H9 (cell line): Measurements from ENCODE around the gene AP2A1. TPM values are rescaled to one million over a fixed set of nuclear protein-coding genes. Genes with fewer than 3 reads are reported as not detected.

Source experiments
- DNase-seq: peaks from one replicate; pipeline ENCODE4 v3.0.0-alpha.2; 2017
- H2AFZ ChIP-seq: one replicate; pipeline ENCODE4 v1.6.1; 2013; ENCODE audit warnings: mild to moderate bottlenecking, low read length, control low read depth, moderate library complexity
- H2AK5ac ChIP-seq: 2 replicates; pipeline ENCODE4 v1.6.1; 2013; ENCODE audit warnings: low read length, control low read depth, mixed read lengths; ENCODE audit not compliant: insufficient read length
- H2BK120ac ChIP-seq: one replicate; pipeline ENCODE4 v1.6.1; 2013; ENCODE audit warnings: low read depth, mild to moderate bottlenecking, low read length, control low read depth, inconsistent platforms; ENCODE audit not compliant: poor library complexity, severe bottlenecking
- H2BK12ac ChIP-seq: 2 replicates; pipeline ENCODE4 v1.6.1; 2013; ENCODE audit warnings: low read length, control low read depth, mixed read lengths, low read depth; ENCODE audit not compliant: insufficient read length
- H2BK15ac ChIP-seq: 2 replicates; pipeline ENCODE4 v1.6.1; 2013; ENCODE audit warnings: low read depth, low read length, control low read depth
- H2BK20ac ChIP-seq: one replicate; pipeline ENCODE4 v1.6.1; 2013; ENCODE audit warnings: low read depth, mild to moderate bottlenecking, low read length, control low read depth, inconsistent platforms; ENCODE audit not compliant: poor library complexity, severe bottlenecking
- H2BK5ac ChIP-seq: 2 replicates; pipeline ENCODE4 v1.6.1; 2013; ENCODE audit warnings: low read length, control low read depth, mixed read lengths; ENCODE audit not compliant: insufficient read length
- H3K14ac ChIP-seq: 2 replicates; pipeline ENCODE4 v1.6.1; 2013; ENCODE audit warnings: low read length, control low read depth; ENCODE audit not compliant: insufficient read depth
- H3K18ac ChIP-seq: 2 replicates; pipeline ENCODE4 v1.6.1; 2013; ENCODE audit warnings: low read depth, mild to moderate bottlenecking, mixed read lengths, low read length, control low read depth; ENCODE audit not compliant: insufficient read length
- H3K23ac ChIP-seq: 2 replicates; pipeline ENCODE4 v1.6.1; 2013; ENCODE audit warnings: low read length, control low read depth, mixed read lengths, low read depth; ENCODE audit not compliant: insufficient read length
- H3K23me2 ChIP-seq: 2 replicates; pipeline ENCODE4 v1.6.1; 2013; ENCODE audit warnings: low read depth, mild to moderate bottlenecking, mixed read lengths, low read length, control low read depth; ENCODE audit not compliant: insufficient read length, poor library complexity, severe bottlenecking
- H3K27ac ChIP-seq: 2 replicates; pipeline ENCODE4 v1.5.1; 2013; ENCODE audit warnings: low read length, control low read depth, mixed read lengths, low read depth; ENCODE audit not compliant: insufficient read length
- H3K27me3 ChIP-seq: 2 replicates; pipeline ENCODE4 v1.6.1; 2013; ENCODE audit warnings: low read length, control low read depth, inconsistent platforms; ENCODE audit not compliant: insufficient read depth
- H3K4ac ChIP-seq: 2 replicates; pipeline ENCODE4 v1.6.1; 2013; ENCODE audit warnings: low read depth, mild to moderate bottlenecking, control low read depth, inconsistent platforms, low read length, moderate library complexity
- H3K4me1 ChIP-seq: 2 replicates; pipeline ENCODE4 v1.6.1; 2013; ENCODE audit warnings: low read length, control low read depth, inconsistent platforms; ENCODE audit not compliant: insufficient read depth
- H3K4me2 ChIP-seq: 2 replicates; pipeline ENCODE4 v1.6.1; 2013; ENCODE audit warnings: low read length, control low read depth, mixed read lengths; ENCODE audit not compliant: insufficient read length, insufficient read depth
- H3K56ac ChIP-seq: 2 replicates; pipeline ENCODE4 v1.6.1; 2013; ENCODE audit warnings: low read depth, mild to moderate bottlenecking, mixed read lengths, low read length, control low read depth; ENCODE audit not compliant: insufficient read length
- H3K79me1 ChIP-seq: 2 replicates; pipeline ENCODE4 v1.6.1; 2013; ENCODE audit warnings: low read depth, mild to moderate bottlenecking, moderate library complexity, low read length, control low read depth, inconsistent platforms; ENCODE audit not compliant: insufficient read depth, poor library complexity, severe bottlenecking
- H3K79me2 ChIP-seq: 2 replicates; pipeline ENCODE4 v1.6.1; 2013; ENCODE audit warnings: low read length, control low read depth, inconsistent platforms; ENCODE audit not compliant: insufficient read depth
- H3K9ac ChIP-seq: 2 replicates; pipeline ENCODE4 v1.6.1; 2013; ENCODE audit warnings: low read length, control low read depth, mixed read lengths; ENCODE audit not compliant: insufficient read length; ENCODE audit errors: extremely low read depth
- H3K9me3 ChIP-seq: one replicate; pipeline ENCODE4 v1.6.1; 2013; ENCODE audit warnings: low read depth, low read length, inconsistent platforms; ENCODE audit not compliant: control insufficient read depth
- H3T11ph ChIP-seq: one replicate; pipeline ENCODE4 v1.6.1; 2013; ENCODE audit warnings: mild to moderate bottlenecking, low read length, control low read depth, inconsistent platforms
- H4K20me1 ChIP-seq: one replicate; pipeline ENCODE4 v1.6.1; 2013; ENCODE audit not compliant: control insufficient read depth, insufficient read length, insufficient read depth
- H4K5ac ChIP-seq: 2 replicates; pipeline ENCODE4 v1.6.1; 2013; ENCODE audit warnings: low read depth, mild to moderate bottlenecking, mixed read lengths, low read length, control low read depth; ENCODE audit not compliant: insufficient read length
- H4K8ac ChIP-seq: replicated peaks from 2 replicates; pipeline ENCODE4 v1.6.1; 2013; ENCODE audit warnings: low read length, control low read depth, mixed read lengths, low read depth; ENCODE audit not compliant: insufficient read length
- H4K91ac ChIP-seq: 2 replicates; pipeline ENCODE4 v1.6.1; 2013; ENCODE audit warnings: low read depth, mild to moderate bottlenecking, moderate library complexity, mixed read lengths, low read length, control low read depth; ENCODE audit not compliant: insufficient read length
- H3K27ac Mint-ChIP-seq, 3 experiments: 2 replicates in 2 of 3; 3 replicates in 1 of 3; pipeline ENCODE4 v1.8.0; 2020 to 2021; ENCODE audit warnings: mixed read lengths in 3 of 3, mild to moderate bottlenecking in 1 of 3, moderate library complexity in 1 of 3
- H3K27me3 Mint-ChIP-seq: 2 replicates; pipeline ENCODE4 v1.8.0; 2021; ENCODE audit warnings: low read depth, mild to moderate bottlenecking, moderate library complexity, mixed read lengths
- H3K36me3 Mint-ChIP-seq, 3 experiments: 2 replicates in 2 of 3; 3 replicates in 1 of 3; pipeline ENCODE4 v1.8.0; 2020 to 2021; ENCODE audit warnings: low read depth in 3 of 3, mixed read lengths in 3 of 3; ENCODE audit not compliant: insufficient read depth in 1 of 3
- H3K4me1 Mint-ChIP-seq, 2 experiments: 2 replicates each; pipeline ENCODE4 v1.8.0; 2020; ENCODE audit warnings: mixed read lengths in 2 of 2
- H3K4me3 Mint-ChIP-seq, 2 experiments: 2 replicates in 1 of 2; 3 replicates in 1 of 2; pipeline ENCODE4 v1.8.0; 2020 to 2021; ENCODE audit warnings: mild to moderate bottlenecking in 2 of 2, mixed read lengths in 2 of 2, moderate library complexity in 1 of 2
- H3K9me3 Mint-ChIP-seq, 2 experiments: 2 replicates in 1 of 2; 3 replicates in 1 of 2; pipeline ENCODE4 v1.8.0; 2020; ENCODE audit warnings: mild to moderate bottlenecking in 2 of 2, mixed read lengths in 2 of 2, moderate library complexity in 1 of 2
- WGBS: extraction: QIAGEN DNeasy Blood & Tissue Kit; methylation state at CpG from one replicate; pipeline ENCODE4 v1.1.7; 2013; ENCODE audit warnings: missing lambda C conversion rate, low lambda C conversion rate, mixed read lengths; ENCODE audit not compliant: insufficient read length; ENCODE audit errors: extremely low coverage; 5-methylcytosine and 5-hydroxymethylcytosine counted together
- total RNA-seq: library from RNA; stranded (reverse); gene quantifications from 2 replicates; pipeline ENCODE4 v1.2.1, GENCODE V29; 2021
- TF ChIP-seq, protein P1 (sequence below): fragments of 200-600 bp; sonication (generic); conservative IDR thresholded peaks from 3 replicates; pipeline ENCODE4 v1.8.0; 2021; ENCODE audit warnings: antibody characterized with exemption, mild to moderate bottlenecking

AP2A1 gene
- total RNA-seq, 1 experiment from 2014 or later: 108 TPM

DNA sequence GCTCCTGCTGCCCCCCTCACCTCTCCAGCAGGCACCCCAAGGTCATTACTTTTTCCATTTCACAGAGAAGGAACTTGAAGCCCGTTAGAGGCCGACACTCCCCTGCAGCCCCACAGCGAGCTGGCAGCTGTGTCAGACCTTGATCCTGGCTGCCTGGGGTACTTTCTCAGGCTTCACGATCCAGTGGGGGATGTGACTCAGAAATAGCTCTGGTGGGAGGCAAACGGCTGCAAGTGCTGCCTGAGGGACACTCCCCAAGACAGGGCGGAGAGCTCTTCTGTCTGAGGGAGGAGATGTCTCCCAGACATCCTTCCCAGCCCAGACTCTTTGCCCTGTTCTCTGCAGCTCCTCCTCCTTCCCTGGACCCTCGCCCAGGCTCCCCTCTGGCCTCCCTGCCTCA is 8.5 kb upstream of the AP2A1 start:
- no peak overlapping the region for H4K8ac ChIP-seq
- H2AK5ac ChIP-seq: no peak overlapping the region
- no peak overlapping the region for H2BK12ac ChIP-seq
- H4K20me1 ChIP-seq: no peaks in the 10 kb centered on the region
- Mint-ChIP-seq H3K36me3 (no peaks in the 10 kb centered on the region; a peak in 1 of 7 replicates), H3K27me3 (peaks cover 15% of the 10 kb centered on the region), H3K4me3 (no peak overlapping the region), H3K27ac (peak overlapping the region in 1 of 3 experiments; percentile 53; a peak in 1 of 7 replicates), H3K4me1 (peaks cover 17 to 23% of the 10 kb centered on the region in 2 experiments), H3K9me3 (peaks cover 10% of the 10 kb centered on the region in 2 experiments; a peak in 4 of 5 replicates)
- no peak overlapping the region for H2BK15ac ChIP-seq
- H2BK5ac ChIP-seq: no peak overlapping the region
- no peaks in the 10 kb centered on the region for H3K79me1 ChIP-seq
- H3K14ac ChIP-seq: peak overlapping the region; percentile 20
- no peak overlapping the region for H3T11ph ChIP-seq
- no peak for DNase-seq
- no peaks in the 10 kb centered on the region for H3K9me3 ChIP-seq
- H4K5ac ChIP-seq: no peak overlapping the region
- no peak overlapping the region for H4K91ac ChIP-seq
- no peak overlapping the region for H3K4ac ChIP-seq
- TF ChIP-seq, protein P1, sequence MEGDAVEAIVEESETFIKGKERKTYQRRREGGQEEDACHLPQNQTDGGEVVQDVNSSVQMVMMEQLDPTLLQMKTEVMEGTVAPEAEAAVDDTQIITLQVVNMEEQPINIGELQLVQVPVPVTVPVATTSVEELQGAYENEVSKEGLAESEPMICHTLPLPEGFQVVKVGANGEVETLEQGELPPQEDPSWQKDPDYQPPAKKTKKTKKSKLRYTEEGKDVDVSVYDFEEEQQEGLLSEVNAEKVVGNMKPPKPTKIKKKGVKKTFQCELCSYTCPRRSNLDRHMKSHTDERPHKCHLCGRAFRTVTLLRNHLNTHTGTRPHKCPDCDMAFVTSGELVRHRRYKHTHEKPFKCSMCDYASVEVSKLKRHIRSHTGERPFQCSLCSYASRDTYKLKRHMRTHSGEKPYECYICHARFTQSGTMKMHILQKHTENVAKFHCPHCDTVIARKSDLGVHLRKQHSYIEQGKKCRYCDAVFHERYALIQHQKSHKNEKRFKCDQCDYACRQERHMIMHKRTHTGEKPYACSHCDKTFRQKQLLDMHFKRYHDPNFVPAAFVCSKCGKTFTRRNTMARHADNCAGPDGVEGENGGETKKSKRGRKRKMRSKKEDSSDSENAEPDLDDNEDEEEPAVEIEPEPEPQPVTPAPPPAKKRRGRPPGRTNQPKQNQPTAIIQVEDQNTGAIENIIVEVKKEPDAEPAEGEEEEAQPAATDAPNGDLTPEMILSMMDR: no peak
- H3K23ac ChIP-seq: no peak overlapping the region
- H3K56ac ChIP-seq: no peak overlapping the region
- H2BK20ac ChIP-seq: no peak overlapping the region
- no peaks in the 10 kb centered on the region for H3K4me1 ChIP-seq
- H3K27ac ChIP-seq: no peak overlapping the region
- H3K79me2 ChIP-seq: no peaks in the 10 kb centered on the region
- H3K23me2 ChIP-seq: no peaks in the 10 kb centered on the region
- peak overlapping the region; percentile 14 for H3K18ac ChIP-seq
- H2AFZ ChIP-seq: no peak overlapping the region
- no peak overlapping the region for H3K9ac ChIP-seq
- H3K27me3 ChIP-seq: no peaks in the 10 kb centered on the region
- no peak overlapping the region for H2BK120ac ChIP-seq
- WGBS: no CpG with 5 or more reads among the region's 7 CpGs
- no peak overlapping the region for H3K4me2 ChIP-seq
